GM19468 (cell line): ENCODE data around the gene PMAIP1.

Experiments used
- ATAC-seq: cut with Tn5 transposase; IDR thresholded peaks from one replicate; pipeline ENCODE4 v1.9.1; 2021; ENCODE audit warnings: mild to moderate bottlenecking, moderate library complexity, moderate number of reproducible peaks; ENCODE audit not compliant: unreplicated experiment; ENCODE audit errors: extremely low read depth

The PMAIP1 gene

DNA sequence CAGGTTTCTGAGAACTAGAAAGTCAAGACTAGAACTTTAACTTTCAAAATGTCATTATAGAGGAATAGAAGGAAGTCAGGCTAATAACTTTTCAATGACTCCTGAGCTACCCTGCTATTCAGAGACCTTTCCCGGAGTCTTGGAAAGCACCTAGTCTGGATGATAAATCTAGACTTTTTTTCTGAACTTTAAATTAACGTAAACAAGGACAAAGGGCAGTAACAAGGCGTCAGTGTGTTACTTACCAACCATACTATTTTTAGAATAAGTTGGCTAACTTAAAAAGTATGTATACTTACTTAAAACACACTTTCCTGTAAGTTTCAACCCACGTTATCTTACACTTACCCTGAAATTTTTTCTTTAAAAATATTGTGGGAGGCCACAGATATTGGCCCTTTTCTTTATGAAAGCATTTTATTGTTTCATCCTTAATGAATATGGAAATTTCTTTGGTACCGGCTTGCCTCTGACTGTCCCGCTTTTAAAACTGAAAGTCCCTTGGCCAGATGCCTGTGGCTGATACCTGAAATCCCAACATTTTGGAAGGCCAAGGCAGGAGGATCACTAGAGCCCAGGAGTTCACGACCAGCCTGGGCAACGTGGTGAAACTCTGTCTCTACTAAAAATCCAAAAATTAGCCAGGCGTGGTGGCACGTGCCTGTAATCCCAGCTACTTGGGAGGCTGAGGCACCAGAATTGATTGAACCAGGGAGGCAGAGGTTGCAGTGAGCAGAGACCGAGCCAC is 9.7 kb downstream of the PMAIP1 start:
- no peak for ATAC-seq

DNA sequence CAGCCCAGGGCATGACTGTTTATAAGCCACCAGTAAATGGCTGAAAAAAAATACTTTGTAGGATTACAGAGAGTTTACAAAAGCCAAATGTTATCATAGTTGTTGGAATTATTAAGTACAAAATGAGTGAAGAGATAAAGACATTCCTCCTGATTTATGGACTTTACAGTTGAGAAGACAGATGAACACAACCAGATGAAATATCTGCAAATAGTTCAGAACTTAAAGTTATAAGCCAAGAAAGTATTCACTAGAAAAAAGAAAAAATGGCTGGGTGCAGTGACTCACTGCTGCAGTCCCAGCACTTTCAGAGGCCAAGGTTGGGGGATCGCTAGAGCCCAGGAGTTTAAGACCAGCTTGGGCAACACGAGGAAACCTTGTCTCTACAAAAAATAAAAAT is 11.2 kb downstream of the PMAIP1 start:
- ATAC-seq = no peak

DNA sequence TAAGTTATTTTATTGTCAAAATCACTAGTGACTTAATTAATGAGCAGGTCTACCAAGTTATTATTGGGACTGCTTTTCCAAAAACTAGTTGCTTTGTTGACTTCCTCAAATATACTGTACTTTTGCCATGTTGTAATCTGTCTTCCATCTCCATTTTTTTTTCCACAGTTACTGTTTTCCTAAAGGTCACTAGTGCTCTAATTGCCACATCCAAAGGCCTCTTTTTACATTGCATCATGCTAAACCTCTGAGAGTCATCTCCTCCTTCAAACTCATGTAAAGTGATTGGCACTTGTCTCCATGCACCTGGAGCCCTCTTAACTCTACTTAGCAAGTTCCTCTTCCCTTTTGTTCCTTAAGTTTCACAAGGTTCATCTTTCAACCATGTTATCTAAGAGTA is 11.8 kb downstream of the PMAIP1 start:
- ATAC-seq = no peak

DNA sequence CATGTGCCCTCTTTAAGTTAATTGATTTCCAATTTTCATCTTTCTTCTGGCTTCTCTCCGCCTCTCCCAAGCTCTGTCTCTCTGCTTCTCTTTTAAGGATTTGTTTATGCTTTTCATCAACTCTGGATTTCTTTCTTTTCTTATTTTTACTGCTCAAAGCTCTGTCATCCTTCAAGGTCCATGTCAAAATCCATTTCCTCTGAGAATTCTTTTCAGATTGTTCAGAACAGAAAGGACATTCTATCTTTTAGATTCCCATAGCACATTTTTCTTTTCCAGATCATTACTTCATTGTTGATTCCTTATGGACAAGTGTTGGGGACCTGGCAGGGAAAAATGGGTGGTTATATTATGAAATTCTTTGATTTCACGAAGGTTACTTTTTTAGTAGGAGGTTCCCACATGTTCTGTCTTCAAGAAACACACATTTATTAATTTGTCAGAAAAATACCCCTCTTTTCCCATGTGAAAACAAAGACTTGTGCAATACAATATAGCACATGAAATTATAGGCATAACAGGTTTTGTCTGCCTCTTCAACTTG is 12.3 kb downstream of the PMAIP1 start:
- no peak for ATAC-seq

DNA sequence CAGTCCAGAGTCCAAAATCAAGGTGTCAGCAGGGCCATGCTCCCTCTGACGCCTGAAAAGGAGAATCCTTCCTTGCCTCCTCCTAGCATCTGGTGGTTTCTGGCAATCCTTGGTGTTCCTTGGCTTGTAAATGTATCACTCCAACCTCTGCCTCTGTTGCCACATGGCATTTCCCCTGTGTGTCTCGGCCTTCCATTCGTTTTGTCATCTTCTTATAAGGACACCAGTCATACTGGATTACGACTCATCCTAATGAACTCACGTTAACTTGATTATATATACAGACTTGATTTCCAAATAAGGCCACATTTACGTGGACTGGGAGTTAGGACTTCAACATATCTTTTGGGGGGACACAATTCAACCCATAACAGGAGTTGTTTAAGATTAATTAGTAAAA is 15.8 kb downstream of the PMAIP1 start:
- ATAC-seq = no peak

DNA sequence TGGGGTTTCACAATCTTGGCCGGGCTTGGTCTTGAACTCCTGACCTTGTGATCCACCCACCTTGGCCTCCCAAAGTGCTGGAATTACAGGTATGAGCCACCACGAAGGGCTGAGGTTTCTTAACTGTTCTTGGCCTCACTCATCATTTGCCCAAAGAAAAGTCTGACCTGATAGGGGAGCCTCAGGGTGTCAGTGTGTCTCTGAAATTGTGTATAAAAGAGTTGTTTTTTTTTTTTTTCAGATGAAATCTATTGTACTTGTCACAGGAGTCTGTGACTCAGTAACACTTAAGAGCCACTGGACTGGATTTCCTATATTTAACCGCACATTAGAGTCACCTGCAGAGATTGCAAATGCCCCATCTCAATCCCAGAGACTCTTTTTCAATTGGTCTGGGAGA is 16.9 kb downstream of the PMAIP1 start:
- no peak for ATAC-seq

DNA sequence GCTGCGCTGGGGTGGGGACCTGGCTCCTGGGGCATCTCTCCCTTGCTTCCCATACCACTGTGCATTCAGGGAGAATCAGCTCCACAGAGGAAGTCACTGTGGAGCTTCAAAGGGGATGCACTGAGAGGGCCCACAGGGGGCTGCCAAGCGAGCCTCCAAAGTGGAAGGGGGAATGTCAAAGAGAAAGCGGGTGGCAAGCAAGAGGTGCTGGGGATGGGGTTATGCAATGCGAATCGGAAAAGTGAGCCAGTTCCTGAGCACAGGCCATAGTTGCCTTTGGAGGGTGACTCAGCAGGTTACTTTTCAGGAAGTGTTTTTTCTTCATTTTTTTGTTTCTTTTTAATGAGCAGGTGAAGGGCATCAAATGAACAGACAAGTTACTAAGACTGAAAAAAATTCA is 17.6 kb downstream of the PMAIP1 start:
- no peak for ATAC-seq

DNA sequence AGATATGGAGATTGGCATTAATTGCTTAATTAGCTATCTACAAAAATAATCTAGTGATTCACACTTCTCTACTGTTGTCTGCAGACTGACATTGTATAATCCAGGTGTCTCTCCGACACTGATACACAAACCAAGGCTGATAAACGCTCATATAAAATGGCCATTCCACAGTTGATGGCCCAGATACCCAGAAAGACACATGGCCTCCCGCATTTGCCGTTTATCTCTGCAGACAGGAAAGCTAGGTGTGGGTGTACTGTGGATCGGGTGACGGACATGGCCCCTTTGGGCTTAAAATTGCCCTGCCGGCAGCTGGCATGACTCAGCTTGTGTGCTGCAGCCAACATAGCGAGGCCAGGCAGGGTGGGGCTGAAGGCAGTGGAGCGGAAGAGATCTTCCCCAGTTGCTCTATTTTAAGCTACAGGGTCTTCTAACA is 18.5 kb downstream of the PMAIP1 start:
- ATAC-seq = peak; percentile 56

DNA sequence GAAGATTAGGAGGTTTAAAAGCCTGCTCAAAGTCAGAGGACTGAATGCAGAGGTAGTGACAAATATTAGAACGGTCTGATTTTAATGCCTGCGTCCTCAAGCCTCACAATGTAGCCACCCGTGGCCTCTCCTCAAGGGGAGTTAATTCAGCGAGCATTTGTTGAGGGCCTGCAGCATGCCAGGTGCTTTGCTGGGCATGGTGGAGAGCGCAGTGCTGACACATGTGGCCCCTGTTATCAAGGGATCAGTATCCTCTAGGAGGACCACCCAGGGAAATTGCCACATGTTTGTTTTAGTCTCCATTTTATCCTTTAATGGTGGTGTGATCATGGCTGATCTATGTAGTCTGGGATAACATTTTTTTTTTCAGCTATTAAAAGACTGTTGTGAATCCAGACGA is 19.2 kb downstream of the PMAIP1 start:
- ATAC-seq = no peak

DNA sequence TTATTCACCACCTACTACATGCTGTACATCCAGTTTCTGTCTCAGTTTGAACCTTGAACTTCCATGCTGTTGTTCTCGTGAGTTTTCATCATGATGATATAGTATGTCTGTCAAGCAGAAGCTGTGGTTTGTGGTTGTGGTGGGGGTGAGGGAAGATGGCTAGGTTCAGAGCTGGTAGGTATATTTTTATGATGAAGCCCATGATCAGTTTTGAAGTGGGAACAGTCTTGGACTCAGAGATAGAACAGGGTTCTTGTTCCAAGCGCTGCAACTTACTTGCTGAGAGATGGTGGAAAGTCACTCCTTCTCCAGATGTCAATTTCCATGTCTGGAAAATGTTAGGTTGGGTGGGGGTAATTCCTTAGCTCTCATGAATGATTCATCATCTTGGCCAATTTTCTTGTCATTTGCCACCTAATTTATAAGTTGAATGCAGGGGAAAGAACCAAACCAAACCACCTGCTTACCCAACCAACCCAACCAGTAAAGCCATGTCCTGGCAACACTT is 21.6 kb downstream of the PMAIP1 start:
- no peak for ATAC-seq

DNA sequence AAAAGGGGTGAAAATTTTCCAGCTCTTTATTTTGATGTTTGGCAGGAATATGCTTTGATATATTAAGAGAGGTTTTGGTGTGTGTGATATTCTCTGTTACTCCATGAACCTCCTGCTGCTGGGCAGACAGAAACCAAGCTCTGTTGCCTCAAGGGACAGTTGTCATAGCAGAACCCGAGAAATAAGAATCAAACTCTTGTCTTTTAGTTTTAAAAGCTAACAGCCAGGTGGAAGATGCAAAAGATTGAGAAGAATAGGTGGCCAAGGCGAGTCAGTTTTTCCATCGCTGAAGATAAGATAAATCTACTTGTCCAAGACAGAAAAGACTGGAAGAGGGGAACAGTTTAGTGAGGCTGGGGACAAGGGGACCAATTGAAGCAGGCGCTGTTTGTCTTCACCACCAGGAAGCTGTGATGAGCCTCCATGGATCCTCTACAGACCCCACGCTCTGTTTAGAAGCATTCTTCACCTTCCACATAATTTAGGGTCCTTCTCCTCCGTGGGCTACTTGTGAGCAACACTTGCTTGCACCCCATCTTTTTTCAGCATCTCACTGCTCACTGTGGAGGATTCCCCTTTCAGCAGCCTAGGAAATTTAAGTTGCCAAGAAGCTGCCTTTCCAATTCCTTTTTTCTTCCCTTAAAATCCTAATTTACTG is 23.9 kb downstream of the PMAIP1 start:
- ATAC-seq = peak; percentile 4

DNA sequence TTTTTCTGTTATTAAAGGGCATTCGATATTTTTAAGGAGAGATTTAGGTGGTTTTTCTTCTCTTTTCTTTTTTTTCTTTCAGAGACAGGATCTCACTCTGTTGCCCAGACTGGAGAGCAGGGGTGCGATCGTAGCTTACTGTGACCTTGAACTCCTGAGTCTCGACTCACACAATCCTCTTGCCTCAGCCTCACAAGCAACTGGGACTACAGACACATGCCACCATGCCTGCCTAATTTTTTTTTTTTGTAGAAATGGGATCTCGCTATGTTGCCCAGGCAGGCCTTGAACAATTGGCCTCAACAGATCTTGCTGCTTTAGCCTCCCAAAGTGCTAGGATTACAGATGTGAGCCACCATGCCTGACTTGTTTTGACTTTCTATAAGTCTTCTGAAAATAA is 26.3 kb downstream of the PMAIP1 start:
- ATAC-seq = no peak

DNA sequence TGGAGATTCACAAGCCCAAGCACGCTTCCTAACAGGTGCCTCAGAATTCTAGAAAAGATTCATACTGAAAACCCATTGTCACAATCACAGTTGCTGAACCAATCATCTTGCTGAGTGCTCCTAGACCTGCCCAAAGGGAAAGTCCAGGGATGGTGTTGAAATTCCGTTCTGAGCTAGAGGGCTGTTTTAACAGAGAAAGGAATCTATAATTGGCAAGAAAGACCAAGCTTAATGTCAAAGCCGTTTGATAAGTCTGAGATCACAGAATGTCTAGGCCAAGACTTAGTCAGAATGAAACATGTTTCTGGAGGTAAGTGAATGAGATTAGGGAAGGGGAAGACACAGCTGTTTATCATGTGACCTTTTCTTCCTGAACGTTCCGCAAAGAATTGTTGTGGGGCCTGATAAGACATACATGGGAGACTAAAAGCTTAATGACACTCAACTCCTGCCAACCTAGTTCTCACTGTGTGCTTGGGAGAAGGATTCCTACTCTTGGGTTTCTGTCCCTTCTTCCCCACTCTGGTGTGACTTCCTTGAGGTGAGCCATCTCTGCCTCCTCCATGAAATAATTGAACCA is 27.5 kb downstream of the PMAIP1 start:
- ATAC-seq = peak; percentile 69

DNA sequence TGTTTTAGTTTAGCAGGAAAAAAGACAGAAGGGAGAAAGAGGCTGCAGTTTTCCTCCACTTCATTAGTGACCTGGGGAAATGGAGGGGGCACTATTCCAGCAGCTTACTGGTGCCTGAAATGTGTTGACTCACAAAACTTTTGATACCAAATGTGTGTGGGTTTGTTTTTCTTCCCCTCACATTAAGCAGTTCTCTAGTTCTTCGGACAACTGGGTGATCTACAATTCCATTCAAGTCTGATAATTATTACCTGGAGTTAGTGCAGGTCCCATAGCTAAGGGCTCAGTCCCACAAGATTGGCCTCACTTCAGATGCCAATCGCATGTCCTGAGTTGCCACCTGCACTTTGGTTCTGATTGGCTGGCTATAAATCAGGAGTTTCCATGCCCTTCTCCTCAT is 28.4 kb downstream of the PMAIP1 start:
- ATAC-seq = no peak

DNA sequence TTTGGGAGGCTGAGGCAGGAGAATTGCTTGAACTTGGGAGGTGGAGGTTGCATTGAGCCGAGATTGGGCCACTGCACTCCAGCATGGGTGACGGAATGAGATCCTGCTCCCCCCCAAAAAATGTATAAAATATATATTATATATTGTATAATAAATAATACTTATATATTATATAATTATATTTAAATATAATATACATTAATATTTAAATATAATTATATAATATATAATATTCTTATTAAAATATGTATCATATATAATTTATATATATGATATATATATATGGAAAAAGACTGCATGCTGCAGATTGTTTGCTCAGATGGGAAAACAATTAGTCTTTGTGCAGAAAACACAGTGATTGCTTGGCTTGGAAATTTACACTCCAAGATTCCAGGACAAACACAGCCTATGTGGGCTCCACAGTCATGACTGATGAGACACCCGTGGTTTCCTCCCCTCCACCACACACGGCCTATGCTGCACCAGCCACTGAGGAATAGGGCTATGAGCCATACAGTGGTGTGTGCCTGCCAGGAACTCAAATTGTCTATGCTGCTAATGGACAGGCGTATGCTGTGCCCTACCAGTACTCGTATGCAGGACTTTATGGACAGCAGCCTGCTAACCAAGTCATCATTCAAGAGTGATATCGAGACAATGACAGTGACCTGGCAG is 30.0 kb downstream of the PMAIP1 start:
- no peak for ATAC-seq

DNA sequence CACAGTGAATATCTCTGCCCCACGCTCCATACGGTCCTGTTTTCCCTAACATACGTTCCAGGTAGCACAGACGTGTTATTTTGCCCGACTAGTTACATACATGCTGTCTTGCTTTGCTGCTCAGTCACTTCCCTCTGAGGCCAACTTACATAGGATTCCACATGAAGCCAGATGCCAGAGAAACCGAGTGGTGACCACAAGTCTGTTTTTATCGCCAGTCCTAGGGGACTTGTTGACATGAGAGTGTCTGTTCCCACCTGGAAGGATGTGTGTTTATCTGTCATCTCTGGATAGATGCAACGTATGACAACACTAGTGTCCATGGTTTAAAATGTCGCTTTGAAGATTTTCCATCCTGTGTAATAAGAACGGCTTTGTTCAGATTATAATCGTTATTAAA is 32.6 kb downstream of the PMAIP1 start:
- no peak for ATAC-seq

DNA sequence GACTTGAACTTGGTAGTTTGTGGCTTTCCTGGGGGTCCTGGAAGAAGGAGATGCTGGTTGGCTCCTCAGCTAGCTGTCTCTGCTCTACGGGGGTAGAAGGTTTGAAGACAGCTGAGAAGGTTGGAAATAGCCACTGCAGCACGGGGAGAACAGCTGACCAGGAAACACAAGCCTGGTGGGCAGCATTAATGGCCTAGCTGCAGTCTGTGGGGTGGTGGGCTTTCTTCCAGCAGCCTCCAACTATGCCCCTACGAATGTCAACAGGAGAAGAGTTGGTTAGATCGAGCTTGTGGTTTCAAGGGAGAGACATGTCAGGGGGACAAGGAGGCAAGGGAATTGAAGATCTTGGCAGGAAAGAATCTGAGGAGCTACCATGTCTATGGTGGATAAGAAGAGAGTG is 38.9 kb downstream of the PMAIP1 start:
- ATAC-seq = no peak

DNA sequence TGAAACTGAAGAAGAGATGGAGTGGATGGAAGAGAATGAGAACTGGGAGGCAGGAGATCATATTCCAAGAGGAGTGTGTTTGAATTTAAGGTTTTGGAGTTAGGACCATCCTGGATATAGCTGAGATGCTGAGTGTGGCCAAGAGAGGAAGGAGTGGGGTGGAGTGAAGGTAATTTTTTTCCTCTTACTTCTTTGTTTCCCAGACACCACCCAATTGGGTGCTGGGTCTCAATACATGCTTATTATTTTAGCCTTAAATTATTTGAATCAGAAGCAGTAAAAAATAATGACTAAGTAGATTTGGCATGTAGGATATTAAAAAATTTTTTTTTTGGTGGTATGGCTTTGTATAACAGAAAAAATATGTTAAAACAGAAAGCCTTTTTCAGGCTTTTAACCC is 39.3 kb downstream of the PMAIP1 start:
- no peak for ATAC-seq

DNA sequence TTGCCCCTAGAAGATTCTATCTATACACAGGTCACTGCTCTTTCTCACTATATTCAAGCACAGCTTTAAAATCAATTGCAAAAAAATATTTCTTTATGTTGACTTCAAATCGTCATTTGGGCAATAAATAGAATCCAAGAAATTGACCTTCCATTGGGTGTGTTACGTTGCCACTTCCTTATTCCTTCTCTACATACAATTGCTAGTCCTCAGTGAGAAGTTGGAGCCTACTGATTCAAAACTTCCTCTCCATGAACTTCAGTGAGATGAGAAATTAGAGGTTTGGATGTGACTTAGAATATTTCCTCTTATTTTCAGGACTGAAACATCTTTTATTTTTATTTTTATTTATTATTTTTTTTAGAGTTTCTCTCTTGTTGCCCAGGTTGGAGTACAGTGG is 40.3 kb downstream of the PMAIP1 start:
- ATAC-seq = no peak

DNA sequence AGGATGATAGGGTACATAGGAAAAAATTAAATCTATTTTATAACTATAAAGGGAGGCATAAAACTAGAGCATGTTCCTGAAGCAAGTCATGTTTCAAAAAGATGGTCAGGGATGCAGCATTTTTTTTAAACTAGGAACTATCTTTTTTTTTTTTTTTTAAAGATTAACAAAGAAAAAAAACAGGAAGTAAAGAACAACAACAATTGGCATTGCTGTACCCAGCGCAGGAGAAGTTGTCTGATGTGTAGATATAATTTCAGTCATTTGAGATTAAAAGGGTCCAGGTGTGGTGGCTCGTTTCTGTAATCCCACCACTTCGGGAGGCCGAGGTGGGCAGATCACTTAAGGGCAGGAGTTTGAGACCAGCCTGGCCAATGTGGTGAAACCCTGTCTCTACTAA is 41.5 kb downstream of the PMAIP1 start:
- no peak for ATAC-seq

DNA sequence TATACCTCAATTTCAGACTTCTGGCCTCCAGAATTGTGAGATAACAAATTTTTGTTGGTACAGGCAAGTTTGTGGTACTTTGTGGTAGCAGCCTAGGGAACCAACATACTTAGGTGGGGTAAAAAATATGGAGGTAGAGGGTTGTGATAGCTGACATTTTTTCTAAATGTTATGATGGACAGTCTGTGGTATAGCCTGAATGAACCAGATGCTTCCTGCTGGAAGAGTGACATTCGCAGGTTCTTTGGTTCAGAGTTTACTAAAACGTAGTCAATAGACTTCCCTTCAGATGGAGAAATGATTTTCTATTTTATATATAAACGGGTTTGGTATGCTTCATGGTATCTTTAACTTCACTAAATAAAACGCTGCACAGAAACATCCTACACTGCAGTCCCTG is 42.8 kb downstream of the PMAIP1 start:
- no peak for ATAC-seq
